ENCODE results near the gene DR1. TPM values are rescaled to one million over a fixed set of nuclear protein-coding genes. Genes with fewer than 3 reads are reported as not detected.

Gene DR1
- total and polyA plus RNA-seq, 2 of the 8 experiments (the other 6 are each of a cell fraction or from before 2014, with no cell fraction given) = 13.1 to 62.3 TPM

GRCh38 chr1:93338387-93339146 is 7.1 kb upstream of the DR1 start:
- H3K79me2 ChIP-seq (ENCODE audit: control insufficient read depth in 1 of 2, insufficient read depth in 2 of 2, low read length in 2 of 2) = no peaks in the 10 kb centered on the region
- H3K36me3 ChIP-seq (ENCODE audit: control insufficient read depth in 2 of 4, insufficient read depth in 4 of 4, low read length in 3 of 4) = peaks cover 0 to 10% (median 1%) of the 10 kb centered on the region in 4 experiments; a peak in 3 of 8 replicates
- no peaks in the 10 kb centered on the region; a peak in 1 of 7 replicates for H3K4me1 ChIP-seq (replicated peaks in 1 of 4; ENCODE audit: control insufficient read depth in 3 of 4, insufficient read depth in 4 of 4, low read length in 3 of 4)
- H3K4me2 ChIP-seq (ENCODE audit: insufficient read depth in 1 of 2, low read depth in 2 of 2, low read length in 2 of 2) = no peak overlapping the region
- no peak overlapping the region for H2BK15ac ChIP-seq (ENCODE audit: low read length)
- no peak overlapping the region for H3K18ac ChIP-seq (ENCODE audit: extremely low read depth, low read length)
- H2BK20ac ChIP-seq (ENCODE audit: low read length) = no peak overlapping the region
- no peak overlapping the region for H2AK5ac ChIP-seq (ENCODE audit: low read depth, low read length)
- H4K91ac ChIP-seq (replicated peaks; ENCODE audit: insufficient read length, low read length) = no peak overlapping the region
- no peak overlapping the region for H2BK120ac ChIP-seq (replicated peaks; ENCODE audit: low read depth, low read length)
- no peak overlapping the region for H3K27ac ChIP-seq (ENCODE audit: low read depth, low read length)
- POLR2A ChIA-PET (ENCODE audit: partially characterized antibody) = interaction anchor here (1.1 to 1.7 kb wide), 4 partner anchors 8 to 30 kb away, joined by 3 to 4 read pairs (median 3); no protein-coding TSS in a partner anchor
- H3K9ac ChIP-seq (replicated peaks in 1 of 4; ENCODE audit: extremely low read depth in 1 of 4, low read depth in 3 of 4, low read length in 3 of 4) = no peak overlapping the region
- DNase-seq (ENCODE audit: low read depth in 1 of 2, low spot score in 2 of 2) (no peak), FAIRE-seq (no peak)
- CTCF ChIA-PET (ENCODE audit: partially characterized antibody) = interaction anchor here (0.6 to 2.6 kb wide), 3 partner anchors 11 to 84 kb away, joined by 3 to 12 read pairs (median 3); no protein-coding TSS in a partner anchor
- H3K4ac ChIP-seq (replicated peaks; ENCODE audit: insufficient read length, low read depth, low read length) = no peak overlapping the region
- no peak overlapping the region for H3K56ac ChIP-seq (replicated peaks; ENCODE audit: insufficient read length, low read depth, low read length)
- no peak overlapping the region for H4K8ac ChIP-seq (ENCODE audit: extremely low read depth, insufficient read depth, low read length)
- peaks cover 2% of the 10 kb centered on the region; the same call in 1 of the 2 replicates for H3K79me1 ChIP-seq (ENCODE audit: low read depth, low read length)
- no peaks in the 10 kb centered on the region for H3K27me3 ChIP-seq (replicated peaks in 1 of 4; ENCODE audit: control insufficient read depth in 3 of 4, extremely low read depth in 1 of 4, insufficient read depth in 3 of 4, low read length in 3 of 4)
- H4K20me1 ChIP-seq (replicated peaks in 1 of 2; ENCODE audit: control insufficient read depth in 1 of 2, insufficient read depth in 2 of 2, low read length in 2 of 2) = no peaks in the 10 kb centered on the region
- no peak overlapping the region for H3K4me3 ChIP-seq (ENCODE audit: extremely low read depth in 1 of 4, insufficient read depth in 2 of 4, low read depth in 3 of 4, low read length in 4 of 4)
- H2AFZ ChIP-seq (ENCODE audit: low read length) = no peak overlapping the region
- 79% methylated on average over 5 of the region's 5 CpGs; no CpG with 5 or more reads in 1 of the 2 experiments for WGBS, 2 experiments (ENCODE audit: extremely low coverage in 1 of 2, insufficient coverage in 1 of 2, insufficient read length in 1 of 2, insufficient replicate concordance in 2 of 2, low coverage in 1 of 2, low lambda C conversion rate in 2 of 2, missing lambda C conversion rate in 1 of 2)
- H3K14ac ChIP-seq (ENCODE audit: insufficient read length) = no peak overlapping the region
- H2BK12ac ChIP-seq (ENCODE audit: low read depth, low read length) = no peak overlapping the region
- H3K23me2 ChIP-seq (ENCODE audit: low read depth, low read length) = no peaks in the 10 kb centered on the region; the same call in 1 of the 2 replicates
- H4K5ac ChIP-seq (ENCODE audit: insufficient read length, low read depth, low read length) = no peak overlapping the region
- no peak overlapping the region for H3K23ac ChIP-seq (ENCODE audit: insufficient read length)
- no peak overlapping the region for H2BK5ac ChIP-seq (ENCODE audit: low read depth, low read length)
- H3K9me3 ChIP-seq (ENCODE audit: insufficient read depth in 2 of 2, low read depth in 1 of 2, low read length in 1 of 2) = no peaks in the 10 kb centered on the region
- TF ChIP-seq CBX5 (IDR thresholded peaks at IDR 0.05; ENCODE audit: low read depth, low read length) = no peak
- no peak for TF ChIP-seq TCF12 (IDR thresholded peaks at IDR 0.05; ENCODE audit: low read depth, low read length)
